CD4-positive, alpha-beta T cell treated with Interleukin-1 beta for 1 hour (primary cell): ENCODE measurements around the gene SMG6.
"Not testable (repeated sequence)": the region's sequence is repeated elsewhere in the genome, so short reads cannot be mapped to it uniquely, and the experiment has no call there.

Experiments used
- DNase-seq, 2 donors: peaks; one replicate each; pipeline ENCODE4 v3.0.0-alpha.2; 2020 to 2022

SMG6 gene

GRCh38 chr17:2259769-2260536 lies 43.6 kb downstream of the SMG6 start:
- DNase-seq: peak; percentile 56 to 68

GRCh38 chr17:2258830-2259229 lies 44.8 kb downstream of the SMG6 start:
- DNase-seq: not testable (repeated sequence)

DNA sequence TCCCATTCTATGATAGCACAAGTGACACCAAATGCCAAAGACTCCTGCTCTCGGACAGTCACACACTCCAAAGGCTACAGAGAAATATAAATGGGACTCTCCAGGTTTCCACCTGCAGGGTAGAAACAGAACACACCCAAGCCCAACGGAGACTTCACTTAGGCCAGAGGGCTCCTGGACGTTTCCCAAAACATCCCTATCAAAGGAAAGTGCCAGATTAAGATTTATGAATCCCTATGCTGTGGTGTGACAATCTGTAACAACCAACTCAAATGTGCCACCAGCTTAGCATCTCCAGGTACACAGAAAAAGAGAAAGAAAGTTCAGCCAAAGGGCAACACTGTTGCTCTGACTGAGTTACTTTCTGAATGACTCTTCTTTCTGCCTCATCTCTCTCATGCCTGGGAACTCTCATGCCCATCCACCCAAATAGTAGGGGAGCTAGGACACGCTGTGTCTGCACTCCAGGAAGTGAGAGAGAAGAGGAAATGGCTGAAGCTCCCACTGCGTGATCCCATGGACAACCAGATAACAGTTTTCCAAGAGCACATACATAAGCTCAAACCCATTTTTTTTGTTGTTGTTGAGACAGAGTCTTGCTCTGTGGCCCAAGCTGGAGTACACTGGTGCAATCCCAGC lies 49.7 kb downstream of the SMG6 start:
- DNase-seq: no peak

DNA sequence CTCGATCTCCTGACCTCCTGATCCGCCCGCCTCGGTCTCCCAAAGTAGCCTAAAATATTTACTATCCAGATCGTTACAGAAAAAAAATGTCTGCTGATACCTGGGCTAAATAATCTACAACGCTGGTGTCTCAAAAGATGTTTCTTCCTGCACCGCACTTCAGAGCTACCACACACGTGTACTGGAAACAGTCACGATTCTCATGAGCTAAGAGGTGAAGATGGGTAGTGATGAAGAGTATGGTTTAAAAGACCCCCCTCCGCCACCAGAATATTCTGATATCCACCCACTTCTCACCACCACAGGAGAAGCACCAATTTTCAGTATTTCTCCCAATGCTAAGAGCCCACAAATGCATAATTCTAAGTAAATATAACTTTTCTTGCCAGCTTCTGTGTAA lies 50.2 kb downstream of the SMG6 start:
- no peak for DNase-seq

GRCh38 chr17:2251098-2251497 lies 52.5 kb downstream of the SMG6 start:
- DNase-seq: no peak

DNA sequence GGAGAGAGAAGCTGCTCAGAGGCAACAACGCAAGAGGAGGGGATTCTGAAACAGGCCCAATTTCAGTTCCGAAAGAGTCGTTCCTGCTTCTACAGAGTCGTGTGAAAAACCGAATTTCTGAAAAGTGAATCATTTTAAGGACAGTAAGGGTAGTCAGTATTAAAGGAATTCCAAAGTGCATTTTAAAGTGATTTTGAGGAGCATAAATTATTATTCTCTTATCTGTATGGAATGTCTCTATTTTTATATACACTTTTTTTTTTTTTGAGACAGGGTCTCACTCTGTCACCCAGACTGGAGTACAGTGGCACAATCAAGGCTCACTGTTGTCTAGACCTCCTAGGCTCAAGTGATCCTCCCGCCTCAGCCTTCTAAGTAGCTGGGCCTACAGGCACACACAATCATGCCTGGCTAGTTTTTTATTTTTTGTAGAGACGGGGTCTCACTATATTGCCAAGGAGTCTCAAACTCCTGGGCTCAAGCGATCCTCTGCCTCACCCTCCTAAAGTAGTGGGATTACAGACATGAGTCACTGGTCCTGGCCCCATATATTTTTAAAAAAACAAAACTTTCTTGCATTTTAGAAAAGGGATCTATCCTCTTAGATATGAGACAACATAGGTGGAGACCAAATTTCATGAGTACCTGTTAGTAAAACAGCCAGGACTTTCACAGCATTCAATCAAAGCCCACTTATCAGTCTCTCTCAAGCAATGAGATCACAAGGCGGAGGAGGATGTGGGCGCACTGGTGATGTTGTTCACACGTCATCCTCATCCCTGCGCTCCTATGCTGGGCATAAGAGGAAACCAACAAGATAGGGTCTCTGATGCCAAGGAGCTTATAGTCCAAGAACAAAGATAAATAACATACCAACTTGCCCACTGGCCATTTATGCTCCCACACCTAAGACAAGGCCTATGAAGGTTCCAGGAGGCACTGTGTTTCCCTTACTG lies 53.2 kb downstream of the SMG6 start:
- DNase-seq: peak; percentile 40 to 67

- DNase-seq: no peak
Measured at GRCh38 chr17:2247005-2247404, 56.6 kb downstream of the SMG6 start.

- DNase-seq: peak; percentile 83 to 85
Measured at GRCh38 chr17:2244545-2245525, 58.8 kb downstream of the SMG6 start.

DNA sequence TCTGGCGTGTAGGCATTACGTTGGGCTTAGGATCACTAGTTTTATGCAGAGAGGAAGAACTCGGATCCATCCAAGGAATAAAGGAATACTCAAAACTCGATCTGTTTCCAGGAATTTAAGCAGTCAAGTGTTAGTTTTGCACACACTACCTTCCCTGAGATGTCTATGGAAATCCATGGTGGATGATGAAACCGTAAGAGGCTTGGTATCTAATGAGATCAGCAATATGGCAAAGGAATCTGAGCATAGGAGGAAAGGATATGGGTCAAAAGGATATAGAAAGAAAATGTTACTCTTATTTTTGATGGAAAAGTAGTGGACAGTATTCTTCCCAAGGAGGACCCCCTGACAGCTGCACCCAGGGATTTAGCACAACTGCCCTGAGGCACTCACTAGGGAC lies 59.6 kb downstream of the SMG6 start:
- no peak for DNase-seq

DNA sequence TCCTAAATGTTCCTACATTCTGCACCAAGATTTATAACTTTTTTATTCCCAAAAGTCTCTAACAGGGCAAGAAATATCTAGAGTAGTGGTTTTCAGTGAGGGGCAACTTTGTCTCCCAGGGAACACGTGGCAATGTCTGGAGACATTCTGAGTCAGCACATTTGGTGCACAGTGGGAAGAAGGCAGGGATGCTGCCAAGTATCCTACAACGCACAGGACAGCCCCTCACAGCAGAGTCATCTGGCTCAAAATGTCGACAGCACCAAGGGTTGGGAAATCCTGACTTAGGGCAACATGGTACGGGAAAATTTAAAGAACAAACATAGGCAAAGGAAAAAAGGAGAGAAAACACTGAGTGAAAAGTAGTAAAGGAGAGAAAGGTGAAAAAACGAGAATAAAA lies 61.8 kb downstream of the SMG6 start:
- no peak for DNase-seq

- no peak for DNase-seq
Measured at GRCh38 chr17:2240541-2240940, 63.0 kb downstream of the SMG6 start.

DNA sequence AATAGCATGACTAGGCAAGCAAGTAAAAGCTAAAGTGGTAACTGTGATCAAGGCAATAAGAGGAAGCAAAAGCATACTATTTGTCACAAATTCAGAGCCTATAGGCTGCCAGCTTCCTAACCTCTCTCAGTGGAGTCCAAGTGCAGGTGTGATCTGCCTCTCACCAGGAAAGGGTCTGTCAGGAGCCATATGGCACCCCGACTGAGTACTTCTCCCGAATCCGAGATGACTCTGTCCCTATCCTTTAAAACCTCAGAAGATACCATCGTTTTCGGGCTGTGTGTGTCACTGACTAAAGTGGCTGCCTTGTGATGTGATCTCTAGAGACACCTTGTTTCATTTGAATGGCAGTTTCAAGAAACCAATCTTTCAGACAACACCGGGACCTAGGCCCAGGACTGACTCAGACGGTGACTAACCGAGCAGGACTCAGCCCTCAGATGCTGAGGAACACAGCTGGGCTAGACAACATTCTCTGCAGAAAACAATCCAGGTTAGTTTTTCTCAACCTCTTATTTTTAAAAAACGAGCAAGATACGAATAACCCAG lies 63.6 kb downstream of the SMG6 start:
- DNase-seq: no peak

- DNase-seq: no peak
Measured at GRCh38 chr17:2239170-2239551, 64.4 kb downstream of the SMG6 start.

- DNase-seq: no peak
Measured at GRCh38 chr17:2238432-2239169, 65.0 kb downstream of the SMG6 start.

- no peak for DNase-seq
Measured at GRCh38 chr17:2237950-2238349, 65.6 kb downstream of the SMG6 start.

DNA sequence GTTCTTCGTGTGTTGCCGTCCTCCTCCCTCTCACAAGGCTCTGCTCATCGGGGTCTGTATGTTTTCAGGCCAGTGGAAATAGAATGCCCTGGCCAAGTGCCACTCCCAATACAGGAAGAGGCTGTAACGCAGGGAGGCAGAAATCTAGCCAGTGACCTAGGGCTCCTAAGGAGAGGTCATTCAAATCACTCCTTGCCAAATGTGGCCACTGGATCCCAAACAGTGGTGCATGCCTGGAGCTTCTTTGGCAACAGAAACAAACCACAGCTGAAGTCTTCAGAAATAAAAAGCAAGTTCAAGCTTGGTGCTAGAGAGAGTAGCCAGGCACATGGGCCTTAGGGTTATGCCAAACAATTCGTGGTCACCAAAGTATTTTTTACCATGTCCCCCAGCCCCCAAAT lies 66.1 kb downstream of the SMG6 start:
- no peak for DNase-seq

GRCh38 chr17:2235792-2236366 lies 67.7 kb downstream of the SMG6 start:
- DNase-seq: no peak

GRCh38 chr17:2235265-2235664 lies 68.3 kb downstream of the SMG6 start:
- no peak for DNase-seq

- no peak for DNase-seq
Measured at GRCh38 chr17:2233441-2233947, 70.1 kb downstream of the SMG6 start.

- DNase-seq: no peak
Measured at GRCh38 chr17:2232244-2232638, 71.3 kb downstream of the SMG6 start.

- no peak for DNase-seq
Measured at GRCh38 chr17:2230877-2231276, 72.7 kb downstream of the SMG6 start.
